Keratinocyte (primary cell): ENCODE results near the gene NRSN2. TPM values are rescaled to one million over a fixed set of nuclear protein-coding genes. Genes with fewer than 3 reads are reported as not detected.
A peak's percentile ranks its signal among the peaks of the same experiment; 100 is the strongest.

Experiments used
- DNase-seq: peaks from one replicate; pipeline ENCODE4 v3.0.0-alpha.2; 2011; ENCODE audit warnings: low read depth, missing footprints, low spot score
- FAIRE-seq: peaks from 2 replicates; lab custom pipeline; 2011; peaks lifted over from hg19 to GRCh38; lab: Jason Lieb, UNC
- H2AFZ ChIP-seq: 2 replicates; pipeline ENCODE4 v1.6.0; 2012; ENCODE audit warnings: low read length, control low read depth, inconsistent platforms; ENCODE audit not compliant: control insufficient read depth
- H3K27ac ChIP-seq: 2 replicates; pipeline ENCODE4 v1.5.1; 2011; ENCODE audit warnings: low read length; ENCODE audit not compliant: control insufficient read depth, insufficient read depth
- H3K27me3 ChIP-seq: 3 replicates; pipeline ENCODE4 v1.6.0; 2011; ENCODE audit warnings: low read length; ENCODE audit not compliant: control insufficient read depth, insufficient read depth; ENCODE audit errors: extremely low read depth
- H3K36me3 ChIP-seq, 2 experiments: 2 replicates in 1 of 2; 3 replicates in 1 of 2; pipeline ENCODE4 v1.5.1; 2011; ENCODE audit warnings: low read length in 2 of 2, mild to moderate bottlenecking in 1 of 2; ENCODE audit not compliant: control insufficient read depth in 2 of 2, insufficient read depth in 2 of 2; ENCODE audit errors: extremely low read depth in 1 of 2
- H3K4me1 ChIP-seq: 3 replicates; pipeline ENCODE4 v1.5.1; 2011; ENCODE audit warnings: low read length; ENCODE audit not compliant: control insufficient read depth, insufficient read depth; ENCODE audit errors: extremely low read depth
- H3K4me2 ChIP-seq: 3 replicates; pipeline ENCODE4 v1.6.0; 2011; ENCODE audit warnings: low read depth, low read length; ENCODE audit not compliant: control insufficient read depth, insufficient read depth; ENCODE audit errors: extremely low read depth
- H3K4me3 ChIP-seq, 3 experiments: fragments of 200-600 bp in 1 of 3; sonication (generic) in 1 of 3; 2 replicates in 2 of 3; 3 replicates in 1 of 3; pipeline ENCODE4 v1.5.1; 2011 to 2016; ENCODE audit warnings: low read length in 3 of 3, mild to moderate bottlenecking in 3 of 3, control low read depth in 2 of 3, inconsistent platforms in 1 of 3, low read depth in 1 of 3, mixed read lengths in 1 of 3, mixed run types in 1 of 3, moderate library complexity in 1 of 3; ENCODE audit not compliant: control insufficient read depth in 2 of 3, insufficient read depth in 2 of 3; ENCODE audit errors: extremely low read depth in 1 of 3
- H3K79me2 ChIP-seq: 2 replicates; pipeline ENCODE4 v1.6.0; 2012; ENCODE audit warnings: low read length; ENCODE audit not compliant: control insufficient read depth, insufficient read depth
- H3K9ac ChIP-seq: 3 replicates; pipeline ENCODE4 v1.6.0; 2011; ENCODE audit warnings: low read length; ENCODE audit not compliant: control insufficient read depth, insufficient read depth; ENCODE audit errors: extremely low read depth
- H3K9me1 ChIP-seq: 3 replicates; pipeline ENCODE4 v1.6.0; 2011; ENCODE audit warnings: low read length; ENCODE audit not compliant: control insufficient read depth, insufficient read depth; ENCODE audit errors: extremely low read depth
- H3K9me3 ChIP-seq: 2 replicates; pipeline ENCODE4 v1.5.1; 2012; ENCODE audit warnings: low read depth, low read length; ENCODE audit not compliant: control insufficient read depth
- H4K20me1 ChIP-seq: 3 replicates; pipeline ENCODE4 v1.6.0; 2011; ENCODE audit warnings: low read length; ENCODE audit not compliant: control insufficient read depth, insufficient read depth; ENCODE audit errors: extremely low read depth
- EZH2 ChIP-seq: IDR thresholded peaks from one replicate; pipeline ENCODE4 v1.6.1; 2012; ENCODE audit warnings: inconsistent platforms, mild to moderate bottlenecking, low read length, moderate library complexity
- dilution Hi-C: fragments of 300-500 bp; cut with MboI; formaldehyde crosslinking; loops from one replicate; pipeline ENCODE4 v1.7.0; 2020; ENCODE audit warnings: low sequenced_read_pairs; ENCODE audit not compliant: extremely low pct_ligation_motif_present
- polyA plus RNA-seq, 5 experiments: library from polyadenylated mRNA; depleted of rRNA in 3 of 5; stranded (reverse) in 3 of 5; stranded (forward) in 1 of 5; unstranded in 1 of 5; fragments of >200 nt; gene quantifications; 1 replicate in 1 of 5; 2 replicates in 3 of 5; 3 replicates in 1 of 5; pipeline versions ENCODE4 v1.2.1 to v1.2.3, GENCODE V29; 2011 to 2012; ENCODE audit warnings: missing spikeins in 2 of 5, low read depth in 1 of 5, low replicate concordance in 1 of 5
- TF ChIP-seq, protein P1 (sequence below), 3 experiments: IDR thresholded peaks in 1 of 3; conservative IDR thresholded peaks in 1 of 3; optimal IDR thresholded peaks in 1 of 3; 2 replicates in 2 of 3; 3 replicates in 1 of 3; pipeline versions ENCODE3 to v1.5.1; 2011; ENCODE audit warnings: low read length in 3 of 3, mild to moderate bottlenecking in 3 of 3, moderate library complexity in 2 of 3, control low read depth in 1 of 3, inconsistent platforms in 1 of 3; ENCODE audit not compliant: insufficient read depth in 2 of 3; ENCODE audit errors: extremely low read depth in 1 of 3

Gene NRSN2
- polyA plus RNA-seq, 1 donor (not counting 4 experiments of a cell fraction or from before 2014, with no cell fraction given): 10.4 TPM

- FAIRE-seq (no peak), DNase-seq (no peak)
- Histone ChIP-seq H3K9me1 (no peaks in the 10 kb centered on the region), H3K9ac (no peak overlapping the region), H4K20me1 (no peaks in the 10 kb centered on the region), H3K4me3 (peak overlapping the region; percentile 67 to 79 (median 76)), H3K27me3 (no peaks in the 10 kb centered on the region), H3K4me2 (peak overlapping the region; percentile 90), H3K27ac (no peak overlapping the region), H3K9me3 (peaks cover 11% of the 10 kb centered on the region), H2AFZ (peak overlapping the region; percentile 95), H3K79me2 (no peaks in the 10 kb centered on the region), H3K4me1 (no peaks in the 10 kb centered on the region), H3K36me3 (no peaks in the 10 kb centered on the region)
- dilution Hi-C loops: no loop called here
- TF ChIP-seq, protein P1, sequence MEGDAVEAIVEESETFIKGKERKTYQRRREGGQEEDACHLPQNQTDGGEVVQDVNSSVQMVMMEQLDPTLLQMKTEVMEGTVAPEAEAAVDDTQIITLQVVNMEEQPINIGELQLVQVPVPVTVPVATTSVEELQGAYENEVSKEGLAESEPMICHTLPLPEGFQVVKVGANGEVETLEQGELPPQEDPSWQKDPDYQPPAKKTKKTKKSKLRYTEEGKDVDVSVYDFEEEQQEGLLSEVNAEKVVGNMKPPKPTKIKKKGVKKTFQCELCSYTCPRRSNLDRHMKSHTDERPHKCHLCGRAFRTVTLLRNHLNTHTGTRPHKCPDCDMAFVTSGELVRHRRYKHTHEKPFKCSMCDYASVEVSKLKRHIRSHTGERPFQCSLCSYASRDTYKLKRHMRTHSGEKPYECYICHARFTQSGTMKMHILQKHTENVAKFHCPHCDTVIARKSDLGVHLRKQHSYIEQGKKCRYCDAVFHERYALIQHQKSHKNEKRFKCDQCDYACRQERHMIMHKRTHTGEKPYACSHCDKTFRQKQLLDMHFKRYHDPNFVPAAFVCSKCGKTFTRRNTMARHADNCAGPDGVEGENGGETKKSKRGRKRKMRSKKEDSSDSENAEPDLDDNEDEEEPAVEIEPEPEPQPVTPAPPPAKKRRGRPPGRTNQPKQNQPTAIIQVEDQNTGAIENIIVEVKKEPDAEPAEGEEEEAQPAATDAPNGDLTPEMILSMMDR (optimal IDR thresholded peaks at IDR 0.05 in 1 of 3, IDR thresholded peaks at IDR 0.05 in 1 of 3, conservative IDR thresholded peaks at IDR 0.05 in 1 of 3; ENCODE audit: extremely low read depth in 1 of 3, insufficient read depth in 2 of 3, low read length in 3 of 3): no peak
- no peak for TF ChIP-seq EZH2
Measured at GRCh38 chr20:346033-346639, 775 bp upstream of the NRSN2 start.

- H3K79me2 ChIP-seq: no peaks in the 10 kb centered on the region
- no peaks in the 10 kb centered on the region for H3K4me1 ChIP-seq
- peak overlapping the region; percentile 95 for H2AFZ ChIP-seq
Measured at GRCh38 chr20:347317-347639, 367 bp downstream of the NRSN2 start.

More at GRCh38 chr20:347317-347639, 367 bp downstream of the NRSN2 start:
- H3K4me3 ChIP-seq: peak overlapping the region; percentile 67 to 79 (median 76)
- no peaks in the 10 kb centered on the region for H4K20me1 ChIP-seq
- TF ChIP-seq, protein P1 (optimal IDR thresholded peaks at IDR 0.05 in 1 of 3, IDR thresholded peaks at IDR 0.05 in 1 of 3, conservative IDR thresholded peaks at IDR 0.05 in 1 of 3; ENCODE audit: extremely low read depth in 1 of 3, insufficient read depth in 2 of 3, low read length in 3 of 3): no peak
- no peak for TF ChIP-seq EZH2
- peak overlapping the region; percentile 72 for H3K9ac ChIP-seq
- no peak for DNase-seq
- no peak overlapping the region for H3K27ac ChIP-seq
- H3K36me3 ChIP-seq: no peaks in the 10 kb centered on the region
- H3K9me1 ChIP-seq: no peaks in the 10 kb centered on the region
- peak overlapping the region; percentile 90 for H3K4me2 ChIP-seq
- H3K9me3 ChIP-seq: peaks cover 4% of the 10 kb centered on the region
- H3K27me3 ChIP-seq: no peaks in the 10 kb centered on the region
- FAIRE-seq: no peak
- dilution Hi-C loops: no loop called here
